NCI-H2227 treated with DMSO at 0.1 percent for 48 hours (cell line): Measurements from ENCODE around the gene JHY.
A peak's percentile ranks its signal among the peaks of the same experiment; 100 is the strongest.

Experiments
- DNase-seq: peaks from one replicate; lab custom pipeline; 2025; lab: John Stamatoyannopoulos, UW

The JHY gene

DNA sequence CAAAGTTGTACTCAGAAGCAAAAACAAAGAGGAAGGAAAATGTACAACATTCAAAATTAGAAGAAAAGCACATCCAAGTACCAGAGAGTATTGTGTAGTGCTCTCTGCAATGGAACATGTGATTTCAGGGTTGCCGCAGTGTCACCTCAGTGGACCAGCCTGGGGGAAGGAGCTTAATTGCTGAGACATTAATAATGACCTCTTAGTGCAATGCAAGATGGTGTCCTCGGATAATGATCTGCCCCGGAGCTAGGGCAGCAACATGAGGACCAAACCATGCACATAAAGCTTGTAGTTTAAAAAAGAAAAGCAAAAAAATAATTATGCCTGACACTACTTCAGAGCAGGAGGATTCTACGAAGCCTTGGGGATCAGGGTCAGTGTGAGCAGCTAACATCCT, 11.3 kb upstream of the JHY start:
- no peak for DNase-seq

DNA sequence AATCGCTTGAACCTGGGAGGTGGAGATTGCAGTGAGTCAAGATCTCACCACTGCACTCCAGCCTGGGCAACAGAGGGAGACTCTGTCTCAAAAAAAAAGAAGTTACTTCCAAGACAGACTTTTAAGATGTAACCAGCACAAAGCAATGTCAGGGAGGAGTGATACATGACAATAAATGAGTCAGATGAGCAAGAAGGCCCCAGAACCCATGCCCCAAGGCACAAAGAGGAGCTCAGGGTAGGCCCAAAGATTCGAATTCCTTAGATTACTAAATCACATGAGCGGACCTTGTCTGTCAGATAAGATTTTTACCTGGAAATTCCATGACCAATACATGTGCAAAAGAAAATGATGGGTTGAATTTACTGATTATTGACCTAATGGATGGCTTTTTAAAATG, 10.5 kb upstream of the JHY start:
- DNase-seq = no peak

DNA sequence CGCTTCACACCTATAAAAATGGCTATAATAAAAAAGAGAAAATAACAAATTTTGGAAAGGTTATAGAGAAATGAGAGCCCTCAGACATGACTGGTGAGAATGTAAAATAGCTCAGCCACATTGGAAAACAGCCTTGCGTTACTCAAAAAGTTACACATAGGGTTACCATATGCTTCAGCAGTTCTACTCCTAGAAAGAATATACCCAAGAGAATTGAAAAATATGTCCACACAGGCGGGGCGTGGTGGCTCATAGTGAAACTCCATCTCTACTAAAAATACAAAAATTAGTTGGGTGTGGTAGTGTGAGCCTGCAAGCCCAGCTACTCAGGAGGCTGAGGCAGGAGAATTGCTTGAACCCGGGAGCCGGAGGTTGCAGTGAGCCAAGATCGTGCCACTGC, 7.6 kb upstream of the JHY start:
- DNase-seq = no peak

DNA sequence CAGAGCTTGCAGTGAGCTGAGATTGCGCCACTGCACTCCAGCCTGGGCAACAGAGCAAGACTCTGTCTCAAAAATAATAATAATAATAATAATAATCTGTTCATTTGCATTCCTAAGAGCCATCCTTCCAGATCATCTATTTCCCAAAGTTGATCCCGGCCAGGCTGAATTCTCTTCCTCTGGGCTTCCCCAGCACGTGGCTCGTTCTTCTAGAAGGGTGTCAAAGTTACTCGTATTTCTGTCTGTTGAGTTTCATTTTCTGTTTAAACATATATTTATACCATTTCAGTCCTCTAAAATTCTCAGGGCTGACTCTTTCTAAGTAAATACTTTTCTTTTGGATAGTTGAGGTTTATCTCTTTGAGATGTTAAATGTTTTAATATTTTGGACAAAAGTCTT, 4.8 kb upstream of the JHY start:
- DNase-seq = no peak

DNA sequence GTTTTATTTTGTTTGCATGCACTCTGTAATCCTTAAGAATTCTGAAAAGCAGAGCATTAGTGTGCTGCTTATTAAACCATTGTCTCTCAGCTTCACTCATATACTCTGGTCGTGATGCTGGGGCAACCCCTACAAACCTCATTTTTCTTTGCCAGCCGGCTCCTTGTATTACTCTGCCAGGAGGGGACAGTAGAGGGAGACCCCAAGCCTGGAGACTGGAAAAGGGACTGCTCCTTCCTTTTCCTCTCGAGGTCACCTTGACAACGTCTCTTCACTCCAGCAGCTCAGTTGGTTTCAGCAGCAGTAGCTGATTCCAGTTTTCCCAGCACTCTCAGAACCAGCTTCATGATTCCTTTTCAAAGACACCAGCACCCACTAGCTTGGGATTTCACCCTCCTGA, 2.8 kb upstream of the JHY start:
- DNase-seq = peak; percentile 13

DNA sequence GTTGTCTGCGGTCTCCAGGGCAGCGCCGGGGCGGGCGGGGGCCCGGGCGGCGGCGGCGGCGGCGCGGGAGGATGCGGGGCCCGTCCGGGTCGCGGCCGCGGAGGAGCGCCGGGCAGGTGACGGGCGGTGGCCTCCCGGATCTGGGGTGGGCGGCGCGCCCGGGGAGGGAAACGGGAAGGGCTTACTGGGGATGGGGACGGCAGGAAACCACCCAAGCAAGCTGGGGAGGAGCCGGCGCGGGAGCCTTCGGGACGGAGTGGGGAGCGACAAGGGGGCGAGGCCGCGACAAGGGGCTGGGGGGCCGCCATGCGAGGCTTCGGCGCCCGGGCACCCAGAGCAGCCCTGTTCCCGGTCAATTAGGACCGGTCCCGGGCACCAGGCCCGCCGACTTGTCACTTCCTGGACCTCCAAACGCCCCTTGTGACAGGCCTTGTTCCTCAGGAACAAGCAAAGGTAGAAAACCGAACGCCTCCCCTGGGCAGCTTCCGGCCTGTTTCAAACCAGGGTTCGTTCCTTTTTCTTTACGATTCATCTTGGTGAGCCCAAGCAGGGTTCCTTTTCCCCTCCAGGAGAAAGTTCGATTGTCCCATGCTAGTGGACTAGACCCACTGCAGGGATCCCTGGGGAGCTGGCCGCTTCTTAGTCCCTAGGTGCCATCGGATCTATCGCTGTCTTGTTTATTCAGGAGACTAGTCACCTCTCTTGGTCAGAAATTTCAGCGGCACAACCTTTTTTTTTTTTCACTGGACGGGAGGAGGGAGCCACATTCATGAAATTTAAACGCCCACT, 492 bp downstream of the JHY start:
- peak; percentile 6 for DNase-seq

DNA sequence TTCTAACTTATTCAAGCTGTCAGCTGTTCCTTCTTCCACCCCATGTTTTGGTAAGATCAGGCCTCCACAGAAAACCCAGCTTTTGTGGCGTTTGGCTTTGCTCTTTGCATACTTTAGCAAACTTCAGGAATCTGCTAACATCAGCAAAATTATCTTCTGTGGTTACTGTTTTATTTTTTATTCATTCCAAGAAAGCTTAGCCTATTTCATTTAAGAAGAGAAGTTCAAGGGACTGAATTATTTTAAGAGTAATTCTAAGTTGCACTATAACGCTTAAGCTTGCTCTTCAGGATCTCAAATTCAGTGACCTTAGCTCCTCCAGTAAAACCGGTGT, 1.1 kb downstream of the JHY start:
- no peak for DNase-seq

DNA sequence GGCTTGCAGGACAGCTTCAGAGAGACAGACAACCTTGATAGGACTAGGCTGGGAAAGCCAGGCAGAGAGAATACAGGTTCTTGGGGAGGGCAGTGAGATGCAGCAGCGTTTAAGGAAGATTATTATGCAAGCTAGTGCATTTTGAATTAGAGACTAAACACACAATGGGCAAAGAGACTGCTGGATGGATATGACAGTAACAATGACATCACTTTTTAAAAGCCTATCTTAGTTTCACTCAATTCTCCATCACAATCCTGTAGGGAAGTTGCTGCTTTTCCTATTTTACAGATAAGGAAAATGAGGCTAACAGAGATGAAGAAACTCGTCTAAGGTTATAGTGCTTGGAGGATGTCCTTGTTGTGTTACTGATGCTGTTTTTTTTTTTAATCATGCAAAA, 5.6 kb downstream of the JHY start:
- no peak for DNase-seq

DNA sequence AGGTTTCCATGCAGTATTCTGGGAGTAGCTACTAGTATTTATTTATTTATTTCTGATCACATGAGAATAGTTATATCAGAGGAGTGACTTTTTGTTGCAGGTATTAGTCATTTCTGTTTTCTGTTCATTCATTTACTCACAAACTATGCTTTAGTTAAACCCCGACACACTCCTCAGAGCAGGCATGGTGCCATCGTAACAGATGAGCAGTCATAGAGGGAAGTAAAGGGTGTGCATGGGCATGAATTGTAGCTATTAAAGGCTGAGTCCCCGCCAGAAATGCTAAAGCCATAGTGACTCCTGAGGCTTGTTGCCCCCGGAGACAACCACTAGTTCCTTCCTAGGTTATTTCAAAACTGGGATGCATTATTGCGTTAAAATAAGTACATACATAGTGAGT, 10.6 kb downstream of the JHY start:
- no peak for DNase-seq

DNA sequence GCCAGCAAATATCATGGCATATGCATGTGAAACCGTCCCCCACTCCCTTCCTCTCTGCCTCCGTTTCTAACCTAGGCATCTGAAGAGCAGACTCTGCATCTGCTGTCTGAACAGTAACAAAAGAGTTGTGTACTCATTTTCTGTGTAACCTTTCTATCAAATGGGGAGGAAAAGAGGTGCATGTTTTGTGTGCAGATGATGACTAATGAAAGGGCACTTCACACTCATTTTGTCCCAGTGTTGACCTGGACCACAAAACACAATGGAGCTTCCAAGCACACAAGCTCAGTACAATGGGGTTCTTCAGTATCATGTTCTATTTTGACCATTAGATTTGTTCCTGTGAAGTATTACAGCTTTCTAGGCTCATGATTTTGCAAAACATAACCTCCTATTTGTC, 13.0 kb downstream of the JHY start:
- DNase-seq = peak; percentile 66

DNA sequence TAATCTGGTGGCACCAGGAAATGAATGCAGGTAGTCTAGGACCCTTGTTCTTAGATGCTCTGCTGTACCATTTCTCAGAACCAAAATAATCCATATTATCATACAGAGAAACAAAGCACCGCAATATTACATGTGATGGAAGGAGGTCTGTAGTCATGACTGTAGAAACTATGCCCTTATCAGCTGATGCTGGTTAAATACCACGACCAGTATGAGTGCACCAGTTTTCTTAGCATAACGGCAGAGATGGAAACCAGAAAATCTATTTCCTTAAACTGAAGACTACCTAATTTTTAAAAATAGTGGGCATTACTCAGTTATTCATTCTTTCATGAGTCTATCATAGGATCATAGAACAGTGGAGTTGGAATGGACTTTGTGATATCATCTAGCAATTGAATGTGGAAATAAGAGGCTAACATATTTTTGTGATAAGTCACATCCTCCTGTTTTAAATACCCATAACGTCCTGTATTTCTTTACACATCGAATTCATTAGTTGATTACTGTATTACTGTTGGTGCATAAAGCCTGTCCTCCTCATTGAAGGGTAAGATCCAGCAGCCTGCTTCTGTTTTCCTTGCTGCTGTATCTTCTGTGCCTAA, 15.1 kb downstream of the JHY start:
- DNase-seq = no peak

DNA sequence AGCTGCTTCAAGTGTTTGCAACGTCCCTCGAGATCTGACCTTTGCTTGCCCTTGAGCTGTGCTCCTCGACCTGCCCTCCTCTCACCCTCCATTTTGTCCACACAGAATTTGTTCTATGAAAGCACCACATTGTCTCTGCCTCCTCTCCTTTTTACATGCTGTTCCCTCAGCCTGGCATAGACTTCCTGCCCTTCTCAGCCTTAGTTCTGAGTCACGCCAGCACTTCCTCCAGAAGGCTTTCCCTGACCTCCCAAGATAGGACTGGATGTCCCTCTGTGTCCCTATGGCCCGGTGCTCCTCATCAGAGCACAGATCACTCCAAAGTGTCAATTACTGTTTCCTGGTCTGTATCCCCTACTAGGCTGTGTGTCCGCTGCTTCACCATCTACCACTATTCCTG, 16.2 kb downstream of the JHY start:
- DNase-seq = no peak

DNA sequence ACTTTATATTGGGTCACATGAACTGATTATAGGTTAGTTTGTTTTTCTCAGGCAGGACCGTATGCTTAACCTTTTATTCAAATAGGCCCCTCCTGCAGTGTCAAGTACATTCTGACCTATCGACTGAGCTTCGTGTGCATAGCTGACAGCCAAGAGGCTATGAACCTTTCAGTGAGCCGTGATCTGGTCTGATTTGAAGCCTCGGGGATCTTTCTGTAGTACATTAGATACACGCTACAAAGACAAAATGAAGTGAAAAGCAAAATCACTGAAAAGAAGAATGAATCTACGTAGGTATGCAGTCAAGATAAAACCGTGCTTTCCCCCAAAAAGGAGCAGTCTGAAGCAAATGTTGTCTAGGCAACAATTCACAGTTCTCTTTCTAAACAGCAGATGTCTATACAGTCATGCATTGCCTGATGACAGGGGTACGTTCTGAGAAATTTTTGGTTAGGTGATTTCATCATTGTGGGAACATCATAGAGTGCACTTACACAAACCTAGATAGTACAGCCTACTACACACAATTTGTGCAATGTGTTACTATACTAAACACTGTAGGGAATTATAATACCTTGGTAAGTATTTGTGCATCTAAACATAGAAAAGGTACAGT, 18.1 kb downstream of the JHY start:
- DNase-seq = peak; percentile 46

DNA sequence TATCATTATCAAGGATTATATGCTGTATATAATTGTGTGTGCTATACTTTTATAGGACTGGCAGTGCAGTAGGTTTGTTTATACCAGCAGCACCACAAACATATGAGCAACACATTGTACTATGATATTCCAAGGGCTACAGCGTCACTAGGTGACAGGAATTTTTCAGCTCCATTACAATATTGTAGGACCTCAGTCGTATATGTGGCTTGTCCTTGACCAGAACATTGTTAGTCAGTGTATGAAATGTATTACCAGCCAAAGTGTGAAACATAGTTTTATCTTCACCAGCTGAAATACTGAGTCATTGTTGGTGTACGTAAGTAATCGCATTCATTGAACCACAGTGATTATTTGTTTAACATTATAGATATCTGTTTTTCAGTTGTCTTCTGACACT, 20.4 kb downstream of the JHY start:
- no peak for DNase-seq

DNA sequence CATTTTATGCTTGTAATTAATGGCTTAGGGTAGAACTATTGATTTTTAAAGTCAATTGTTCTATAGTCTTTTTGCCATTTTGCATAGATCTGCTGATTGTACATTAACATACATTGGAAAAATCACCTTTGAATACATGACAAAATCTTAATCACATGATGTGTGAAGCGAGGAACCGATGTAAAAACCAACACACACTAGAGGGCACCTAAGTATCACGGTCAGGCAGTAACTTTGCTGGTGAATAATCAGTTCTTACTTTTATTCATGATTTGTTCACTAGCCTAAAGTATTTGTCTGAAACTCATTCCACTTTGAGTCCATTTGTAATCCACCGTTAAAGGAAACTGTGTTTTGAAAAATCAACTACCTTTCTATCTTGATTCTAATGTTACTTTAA, 28.2 kb downstream of the JHY start:
- peak; percentile 16 for DNase-seq

DNA sequence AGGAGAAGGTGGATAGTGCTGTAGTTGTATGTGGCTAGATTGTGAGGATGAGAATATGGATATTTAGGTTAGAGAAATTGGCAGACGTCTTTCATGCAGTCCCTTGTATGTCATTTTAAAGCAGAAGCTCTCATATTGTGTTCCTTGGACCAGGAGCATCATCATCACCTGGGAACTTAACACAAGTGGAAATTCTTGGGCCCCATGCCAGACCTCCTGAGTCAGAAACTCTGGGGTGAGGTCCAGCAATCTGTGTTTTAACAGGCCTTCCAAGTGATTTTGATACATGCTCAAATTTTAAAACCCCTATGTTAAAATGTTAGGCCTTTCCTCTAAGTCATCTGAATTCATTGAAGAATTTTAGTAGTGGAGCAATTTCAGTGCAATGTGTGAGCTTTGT, 34.8 kb downstream of the JHY start:
- DNase-seq = no peak

DNA sequence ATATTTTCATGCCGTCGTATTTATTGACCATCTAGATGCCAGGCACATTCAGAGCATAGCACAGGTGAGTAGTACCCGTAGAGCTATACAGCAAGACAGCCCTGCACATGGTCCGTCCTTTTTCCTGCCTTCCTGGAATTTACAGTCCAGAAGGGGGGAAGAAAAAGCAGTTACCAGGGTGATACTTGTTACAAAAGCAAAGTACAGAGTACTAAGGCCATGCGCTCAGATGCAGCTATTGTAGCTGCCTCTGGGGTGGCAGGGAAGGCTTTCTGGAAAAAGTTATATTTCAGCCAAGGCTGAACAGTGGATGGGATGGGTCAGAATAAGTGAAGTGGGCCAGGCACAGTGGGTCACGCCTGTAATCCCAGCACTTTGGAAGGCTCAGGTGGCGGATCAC, 36.2 kb downstream of the JHY start:
- DNase-seq = no peak

DNA sequence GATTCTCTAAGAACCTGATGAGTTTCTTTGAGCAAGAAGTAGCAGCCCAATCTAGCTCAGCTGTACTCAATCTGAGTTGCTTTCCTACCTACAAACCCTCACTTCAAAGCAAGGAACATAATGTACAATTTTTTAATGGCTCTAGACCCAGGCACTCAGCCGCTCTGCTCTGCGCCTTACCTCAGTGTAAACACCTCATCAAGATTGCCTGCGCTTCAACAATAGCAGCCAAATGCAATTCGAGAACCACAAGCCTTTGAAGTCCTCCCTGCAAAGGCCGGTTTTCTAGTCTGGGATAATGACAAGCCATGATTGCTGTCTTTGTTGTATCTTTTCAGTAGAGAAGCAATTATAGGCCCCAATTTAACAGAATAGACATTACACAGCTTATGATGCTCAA, 38.0 kb downstream of the JHY start:
- peak; percentile 88 for DNase-seq

DNA sequence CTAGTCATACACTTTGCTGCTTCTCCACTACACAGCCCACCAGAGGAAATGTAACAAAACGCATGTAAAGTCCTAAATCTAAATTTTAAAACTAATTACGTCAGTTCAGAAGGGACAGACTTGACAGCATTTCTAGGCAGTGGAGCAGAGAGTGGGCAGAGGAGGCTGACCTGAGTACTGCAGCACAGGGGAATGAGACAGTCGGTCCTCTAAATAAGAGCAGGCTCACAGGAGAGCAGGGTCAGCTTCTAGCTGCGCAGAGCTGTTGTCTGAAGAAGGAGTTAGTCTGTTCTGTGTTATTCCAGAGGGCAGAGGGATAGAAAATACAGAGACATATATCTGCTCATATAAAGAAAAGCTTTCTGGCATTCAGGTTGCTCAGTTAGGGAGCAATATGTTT, 40.3 kb downstream of the JHY start:
- no peak for DNase-seq

DNA sequence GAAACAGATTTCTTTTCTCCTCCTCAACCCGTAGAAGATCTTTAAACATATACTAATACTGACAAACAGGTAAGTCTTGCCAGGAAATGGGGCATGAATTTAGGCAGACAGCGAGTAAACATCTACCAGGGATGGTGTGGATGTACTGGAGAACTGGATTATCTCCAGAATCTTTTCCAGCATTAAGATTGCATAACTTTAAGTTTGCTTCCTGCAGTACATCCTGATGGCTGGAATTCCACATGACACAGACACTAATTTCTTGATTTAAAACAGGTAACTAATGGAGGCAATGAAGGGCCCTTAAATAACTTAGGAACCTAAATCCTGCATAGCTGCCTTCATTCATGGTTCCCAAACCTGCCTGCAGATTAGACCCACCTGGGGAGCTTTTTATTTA, 40.7 kb downstream of the JHY start:
- no peak for DNase-seq

DNA sequence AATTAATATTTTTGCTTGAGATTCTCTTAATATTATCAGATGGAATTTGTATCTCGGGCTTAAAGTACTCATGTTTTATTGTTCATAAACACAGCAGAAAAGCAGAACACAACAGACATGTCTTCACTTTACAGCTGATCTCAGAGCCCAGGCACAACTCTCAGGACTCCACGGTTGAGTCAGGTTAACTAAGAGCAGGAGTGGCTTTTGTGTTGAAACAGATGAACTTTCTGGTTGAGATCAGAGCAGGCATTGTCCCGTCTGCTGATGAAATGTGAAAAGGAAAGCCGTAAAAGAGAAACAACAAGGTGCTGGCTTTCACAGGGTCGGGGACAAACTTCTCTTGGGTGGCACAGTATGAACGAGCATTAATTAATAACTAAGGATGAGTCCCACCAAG, 49.0 kb downstream of the JHY start:
- DNase-seq = no peak

DNA sequence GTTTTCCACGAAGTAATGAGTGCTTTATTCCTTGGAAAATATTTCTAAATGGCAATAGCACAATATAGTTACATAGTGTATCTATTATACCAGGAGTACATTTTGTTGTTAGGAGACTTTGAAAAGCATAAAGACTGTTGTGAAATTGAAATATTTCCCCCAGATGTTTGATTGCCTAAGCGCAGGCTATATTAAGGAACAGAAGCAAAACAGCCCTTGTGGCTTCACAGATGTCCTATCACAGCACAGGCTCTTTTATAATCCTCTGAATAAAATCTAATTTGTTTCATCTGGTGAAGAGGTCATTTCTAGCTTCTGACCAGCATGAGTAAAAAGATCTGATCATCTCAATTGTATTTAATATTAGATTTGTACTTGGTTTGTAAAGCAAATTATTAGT, 50.9 kb downstream of the JHY start:
- no peak for DNase-seq

DNA sequence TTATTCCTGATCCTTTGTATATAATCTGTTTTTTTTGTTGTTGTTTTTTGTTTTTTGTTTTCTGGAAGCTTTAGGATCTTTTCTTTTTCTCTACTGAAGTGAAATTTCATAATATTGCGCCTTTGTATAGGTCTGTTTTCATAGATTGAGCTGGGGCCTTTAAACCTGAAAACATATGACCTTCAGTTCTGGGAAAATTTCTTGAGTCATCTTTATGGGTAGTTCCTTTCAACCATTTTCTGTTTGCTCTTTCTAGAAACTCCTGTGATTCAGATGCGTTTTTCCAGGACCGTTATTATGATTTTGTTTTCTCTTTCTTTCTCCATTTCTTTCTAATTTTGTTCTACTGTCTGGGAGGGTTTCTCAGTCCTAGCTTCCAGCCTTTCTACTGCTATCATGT, 55.4 kb downstream of the JHY start:
- DNase-seq = no peak

DNA sequence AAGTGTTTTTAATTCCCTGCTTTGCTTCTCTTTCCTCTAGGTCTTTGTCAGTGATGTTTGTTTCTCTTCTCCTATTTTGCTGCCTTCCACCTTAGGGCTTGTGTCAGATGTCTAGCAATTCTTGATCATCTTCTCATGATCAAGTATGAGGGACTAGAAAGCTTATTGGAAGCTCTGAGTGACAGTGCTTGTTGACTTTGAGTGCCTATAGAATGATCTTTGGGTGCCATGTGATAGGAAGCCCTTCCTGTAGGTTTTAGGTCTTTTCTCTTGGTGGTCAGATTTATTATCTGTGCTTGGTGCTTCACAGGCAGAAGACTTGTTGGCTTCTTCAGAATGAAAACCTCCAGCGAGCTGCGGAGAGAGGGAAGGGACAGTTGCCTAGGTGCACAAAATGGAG, 56.0 kb downstream of the JHY start:
- DNase-seq = no peak
